HepG2 (cell line): ENCODE data around the gene TMEM141. TPM values are rescaled to one million over a fixed set of nuclear protein-coding genes. Genes with fewer than 3 reads are reported as not detected.

ENCODE experiments used
- ELF4 ChIP-seq: sonication (generic); formaldehyde crosslinking; IDR thresholded peaks from 2 replicates; pipeline ENCODE4 v1.5.0; 2020; ENCODE audit warnings: missing genetic modification reagents, mild to moderate bottlenecking, moderate library complexity, borderline replicate concordance
- FOXA3 ChIP-seq: IDR thresholded peaks from 2 replicates; pipeline ENCODE4 v1.6.1; 2016; ENCODE audit warnings: missing genetic modification reagents, missing compliant biosample characterization
- HDAC1 ChIP-seq: sonication (generic); formaldehyde crosslinking; IDR thresholded peaks from 2 replicates; pipeline ENCODE4 v1.5.1; 2020; ENCODE audit warnings: mild to moderate bottlenecking, missing genetic modification reagents
- HES4 ChIP-seq: sonication (generic); formaldehyde crosslinking; IDR thresholded peaks from 2 replicates; pipeline ENCODE4 v1.9.0; 2021; ENCODE audit warnings: mild to moderate bottlenecking, missing genetic modification reagents, borderline replicate concordance
- HOXA5 ChIP-seq: sonication (generic); formaldehyde crosslinking; IDR thresholded peaks from 2 replicates; pipeline ENCODE4 v1.4.0; 2020; ENCODE audit warnings: missing genetic modification reagents
- KDM4B ChIP-seq: sonication (generic); formaldehyde crosslinking; IDR thresholded peaks from 2 replicates; pipeline ENCODE4 v1.4.0; 2020; ENCODE audit warnings: missing genetic modification reagents
- RXRB ChIP-seq: IDR thresholded peaks from 2 replicates; pipeline ENCODE4 v1.6.1; 2016; ENCODE audit warnings: borderline replicate concordance, missing genetic modification reagents, missing compliant biosample characterization
- TGIF2 ChIP-seq: IDR thresholded peaks from 2 replicates; pipeline ENCODE4 v1.6.1; 2016; ENCODE audit warnings: control low read depth, missing compliant biosample characterization
- TOPORS ChIP-seq: sonication (generic); formaldehyde crosslinking; IDR thresholded peaks from 2 replicates; pipeline ENCODE4 v1.8.0; 2023; ENCODE audit warnings: mild to moderate bottlenecking, missing genetic modification reagents
- YEATS2 ChIP-seq: sonication (generic); formaldehyde crosslinking; IDR thresholded peaks from 2 replicates; pipeline ENCODE4 v1.4.0; 2020; ENCODE audit warnings: missing genetic modification reagents, borderline replicate concordance
- ZBTB7B ChIP-seq: sonication (generic); formaldehyde crosslinking; IDR thresholded peaks from 2 replicates; pipeline ENCODE4 v1.4.0; 2020; ENCODE audit warnings: missing genetic modification reagents
- ZFP36L1 ChIP-seq: sonication (generic); formaldehyde crosslinking; IDR thresholded peaks from 2 replicates; pipeline ENCODE4 v1.8.0; 2022; ENCODE audit warnings: mild to moderate bottlenecking, missing genetic modification reagents, moderate library complexity
- ZNF160 ChIP-seq: sonication (generic); formaldehyde crosslinking; IDR thresholded peaks from 2 replicates; pipeline ENCODE4 v1.8.0; 2022; ENCODE audit warnings: mild to moderate bottlenecking, inconsistent platforms, missing genetic modification reagents
- ZNF230 ChIP-seq: sonication (generic); formaldehyde crosslinking; IDR thresholded peaks from 2 replicates; pipeline ENCODE4 v1.4.0; 2020; ENCODE audit warnings: mild to moderate bottlenecking, missing genetic modification reagents
- ZNF792 ChIP-seq: IDR thresholded peaks from 2 replicates; pipeline ENCODE4 v1.6.1; 2016
- polyA plus RNA-seq, 8 experiments: library from polyadenylated mRNA; depleted of rRNA in 3 of 8; stranded (reverse) in 7 of 8; unstranded in 1 of 8; fragments of >200 nt; fragmentation: Illumina TruSeq in 4 of 8; extraction: Trizol in 4 of 8; gene quantifications; 2 replicates each; pipeline versions ENCODE4 v1.2.1 to v1.2.3, GENCODE V29; 2011 to 2016; ENCODE audit warnings: low read depth in 4 of 8, missing spikeins in 1 of 8, mixed read lengths in 1 of 8; ENCODE audit not compliant: insufficient read depth in 1 of 8
- total RNA-seq, 5 experiments: library from RNA; depleted of rRNA; stranded (reverse); fragments of >200 nt; fragmentation: Illumina TruSeq; extraction: Trizol; gene quantifications; 2 replicates each; pipeline ENCODE4 v1.2.3, GENCODE V29; 2016; ENCODE audit warnings: low read depth in 1 of 5
- TF ChIP-seq, protein P1 (sequence below): sonication (generic); formaldehyde crosslinking; IDR thresholded peaks from 2 replicates; pipeline ENCODE4 v1.9.0; 2021; ENCODE audit warnings: missing genetic modification reagents, borderline replicate concordance
- TF ChIP-seq, protein P2 (sequence below), 2 experiments: IDR thresholded peaks; 2 replicates each; pipeline ENCODE4 v1.6.1; 2011 to 2012; ENCODE audit warnings: low read length in 2 of 2, borderline replicate concordance in 1 of 2, low read depth in 1 of 2, mild to moderate bottlenecking in 1 of 2, moderate library complexity in 1 of 2
- TF ChIP-seq, protein P3 (sequence below): sonication (generic); formaldehyde crosslinking; IDR thresholded peaks from 2 replicates; pipeline ENCODE4 v1.5.0; 2020; ENCODE audit warnings: missing genetic modification reagents
- TF ChIP-seq, protein P4 (sequence below): IDR thresholded peaks from 2 replicates; pipeline ENCODE4 v1.6.1; 2018; ENCODE audit warnings: missing genetic modification reagents
- TF ChIP-seq, protein P5 (sequence below): sonication (generic); formaldehyde crosslinking; IDR thresholded peaks from 2 replicates; pipeline ENCODE4 v1.4.0; 2020; ENCODE audit warnings: mild to moderate bottlenecking, missing genetic modification reagents
- TF ChIP-seq, protein P6 (sequence below): sonication (generic); formaldehyde crosslinking; IDR thresholded peaks from 2 replicates; pipeline ENCODE4 v1.4.0; 2020; ENCODE audit warnings: missing genetic modification reagents

The TMEM141 gene
- total and polyA plus RNA-seq, 2 of the 13 experiments (the other 11 are each of a cell fraction or from before 2014, with no cell fraction given): 81.0 to 202 TPM

DNA sequence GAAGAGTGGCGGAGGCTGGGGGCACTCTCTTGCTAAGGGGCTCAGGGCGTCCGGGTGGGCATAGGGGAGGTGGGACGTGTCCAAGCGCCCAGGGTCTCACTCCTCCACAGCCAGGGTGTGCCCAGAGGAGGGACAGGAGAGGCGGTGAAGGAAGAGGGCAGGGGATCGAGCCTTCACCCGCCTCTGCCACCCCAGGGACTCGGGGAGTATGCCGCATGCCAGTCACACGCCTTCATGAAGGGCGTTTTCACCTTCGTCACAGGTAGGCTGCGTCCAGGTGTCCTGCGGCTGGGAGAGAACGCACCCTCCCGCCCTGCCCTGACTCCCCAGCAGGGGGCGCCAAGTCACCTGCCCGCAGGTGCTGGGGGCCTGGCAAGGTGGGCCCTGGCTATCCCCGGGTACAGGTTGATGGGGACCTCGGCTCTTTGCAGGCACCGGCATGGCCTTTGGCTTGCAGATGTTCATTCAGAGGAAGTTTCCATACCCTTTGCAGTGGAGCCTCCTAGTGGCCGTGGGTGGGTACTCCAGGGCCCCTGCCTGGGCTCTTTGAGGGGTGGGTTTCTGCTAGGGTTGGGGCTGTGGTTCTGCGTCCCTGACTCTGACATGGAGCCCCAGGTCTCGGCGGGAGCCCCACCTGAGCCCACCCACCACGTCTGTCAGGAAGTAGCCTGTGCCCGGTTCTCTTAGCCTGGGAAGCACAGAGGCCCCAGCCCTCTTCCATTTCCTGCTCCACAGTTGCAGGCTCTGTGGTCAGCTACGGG is 552 bp downstream of the TMEM141 start (continued):
- TF ChIP-seq, protein P1, sequence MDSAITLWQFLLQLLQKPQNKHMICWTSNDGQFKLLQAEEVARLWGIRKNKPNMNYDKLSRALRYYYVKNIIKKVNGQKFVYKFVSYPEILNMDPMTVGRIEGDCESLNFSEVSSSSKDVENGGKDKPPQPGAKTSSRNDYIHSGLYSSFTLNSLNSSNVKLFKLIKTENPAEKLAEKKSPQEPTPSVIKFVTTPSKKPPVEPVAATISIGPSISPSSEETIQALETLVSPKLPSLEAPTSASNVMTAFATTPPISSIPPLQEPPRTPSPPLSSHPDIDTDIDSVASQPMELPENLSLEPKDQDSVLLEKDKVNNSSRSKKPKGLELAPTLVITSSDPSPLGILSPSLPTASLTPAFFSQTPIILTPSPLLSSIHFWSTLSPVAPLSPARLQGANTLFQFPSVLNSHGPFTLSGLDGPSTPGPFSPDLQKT (CRISPR knock-in tag): no peak
- TF ChIP-seq, protein P2, sequence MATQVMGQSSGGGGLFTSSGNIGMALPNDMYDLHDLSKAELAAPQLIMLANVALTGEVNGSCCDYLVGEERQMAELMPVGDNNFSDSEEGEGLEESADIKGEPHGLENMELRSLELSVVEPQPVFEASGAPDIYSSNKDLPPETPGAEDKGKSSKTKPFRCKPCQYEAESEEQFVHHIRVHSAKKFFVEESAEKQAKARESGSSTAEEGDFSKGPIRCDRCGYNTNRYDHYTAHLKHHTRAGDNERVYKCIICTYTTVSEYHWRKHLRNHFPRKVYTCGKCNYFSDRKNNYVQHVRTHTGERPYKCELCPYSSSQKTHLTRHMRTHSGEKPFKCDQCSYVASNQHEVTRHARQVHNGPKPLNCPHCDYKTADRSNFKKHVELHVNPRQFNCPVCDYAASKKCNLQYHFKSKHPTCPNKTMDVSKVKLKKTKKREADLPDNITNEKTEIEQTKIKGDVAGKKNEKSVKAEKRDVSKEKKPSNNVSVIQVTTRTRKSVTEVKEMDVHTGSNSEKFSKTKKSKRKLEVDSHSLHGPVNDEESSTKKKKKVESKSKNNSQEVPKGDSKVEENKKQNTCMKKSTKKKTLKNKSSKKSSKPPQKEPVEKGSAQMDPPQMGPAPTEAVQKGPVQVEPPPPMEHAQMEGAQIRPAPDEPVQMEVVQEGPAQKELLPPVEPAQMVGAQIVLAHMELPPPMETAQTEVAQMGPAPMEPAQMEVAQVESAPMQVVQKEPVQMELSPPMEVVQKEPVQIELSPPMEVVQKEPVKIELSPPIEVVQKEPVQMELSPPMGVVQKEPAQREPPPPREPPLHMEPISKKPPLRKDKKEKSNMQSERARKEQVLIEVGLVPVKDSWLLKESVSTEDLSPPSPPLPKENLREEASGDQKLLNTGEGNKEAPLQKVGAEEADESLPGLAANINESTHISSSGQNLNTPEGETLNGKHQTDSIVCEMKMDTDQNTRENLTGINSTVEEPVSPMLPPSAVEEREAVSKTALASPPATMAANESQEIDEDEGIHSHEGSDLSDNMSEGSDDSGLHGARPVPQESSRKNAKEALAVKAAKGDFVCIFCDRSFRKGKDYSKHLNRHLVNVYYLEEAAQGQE (IDR thresholded peaks at IDR 0.05; ENCODE audit: borderline replicate concordance in 1 of 2, low read depth in 1 of 2, low read length in 2 of 2): no peak
- no peak; the same call in 1 of the 2 replicates for TF ChIP-seq TGIF2 (CRISPR knock-in tag)
- TF ChIP-seq FOXA3 (CRISPR knock-in tag): no peak
- 0 out of 2 replicates have a peak, but pooled peaks have one; percentile 10 for TF ChIP-seq RXRB (CRISPR knock-in tag)
- TF ChIP-seq ZBTB7B (CRISPR knock-in tag): peak; percentile 54; the same call in 1 of the 2 replicates
- TF ChIP-seq ZFP36L1 (CRISPR knock-in tag): no peak
- no peak for TF ChIP-seq ZNF792
- TF ChIP-seq KDM4B (CRISPR knock-in tag): 0 out of 2 replicates have a peak, but pooled peaks have one; percentile 6
- TF ChIP-seq YEATS2: no peak
- 0 out of 2 replicates have a peak, but pooled peaks have one; percentile 36 for TF ChIP-seq ELF4 (CRISPR knock-in tag)
- peak; percentile 6; the same call in 1 of the 2 replicates for TF ChIP-seq HDAC1 (CRISPR knock-in tag)
- TF ChIP-seq, protein P3, sequence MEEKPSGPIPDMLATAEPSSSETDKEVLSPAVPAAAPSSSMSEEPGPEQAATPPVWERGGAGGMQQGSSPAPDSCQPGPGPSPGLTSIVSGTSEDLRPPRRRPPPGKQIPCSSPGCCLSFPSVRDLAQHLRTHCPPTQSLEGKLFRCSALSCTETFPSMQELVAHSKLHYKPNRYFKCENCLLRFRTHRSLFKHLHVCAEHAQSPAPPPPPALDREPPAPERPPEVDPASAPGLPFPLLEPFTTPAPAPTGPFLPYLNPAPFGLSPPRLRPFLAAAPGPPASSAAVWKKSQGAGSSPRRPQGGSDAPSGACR: peak; percentile 78; the same call in 1 of the 2 replicates
- no peak for TF ChIP-seq TOPORS
- peak; percentile 31; the same call in 1 of the 2 replicates for TF ChIP-seq ZNF230
- TF ChIP-seq, protein P4, sequence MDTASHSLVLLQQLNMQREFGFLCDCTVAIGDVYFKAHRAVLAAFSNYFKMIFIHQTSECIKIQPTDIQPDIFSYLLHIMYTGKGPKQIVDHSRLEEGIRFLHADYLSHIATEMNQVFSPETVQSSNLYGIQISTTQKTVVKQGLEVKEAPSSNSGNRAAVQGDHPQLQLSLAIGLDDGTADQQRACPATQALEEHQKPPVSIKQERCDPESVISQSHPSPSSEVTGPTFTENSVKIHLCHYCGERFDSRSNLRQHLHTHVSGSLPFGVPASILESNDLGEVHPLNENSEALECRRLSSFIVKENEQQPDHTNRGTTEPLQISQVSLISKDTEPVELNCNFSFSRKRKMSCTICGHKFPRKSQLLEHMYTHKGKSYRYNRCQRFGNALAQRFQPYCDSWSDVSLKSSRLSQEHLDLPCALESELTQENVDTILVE (CRISPR knock-in tag): no peak
- TF ChIP-seq ZNF160 (CRISPR knock-in tag): peak; percentile 88
- peak; percentile 81; the same call in 1 of the 2 replicates for TF ChIP-seq HES4
- TF ChIP-seq, protein P5, sequence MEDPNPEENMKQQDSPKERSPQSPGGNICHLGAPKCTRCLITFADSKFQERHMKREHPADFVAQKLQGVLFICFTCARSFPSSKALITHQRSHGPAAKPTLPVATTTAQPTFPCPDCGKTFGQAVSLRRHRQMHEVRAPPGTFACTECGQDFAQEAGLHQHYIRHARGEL: 0 out of 2 replicates have a peak, but pooled peaks have one; percentile 41
- TF ChIP-seq, protein P6, sequence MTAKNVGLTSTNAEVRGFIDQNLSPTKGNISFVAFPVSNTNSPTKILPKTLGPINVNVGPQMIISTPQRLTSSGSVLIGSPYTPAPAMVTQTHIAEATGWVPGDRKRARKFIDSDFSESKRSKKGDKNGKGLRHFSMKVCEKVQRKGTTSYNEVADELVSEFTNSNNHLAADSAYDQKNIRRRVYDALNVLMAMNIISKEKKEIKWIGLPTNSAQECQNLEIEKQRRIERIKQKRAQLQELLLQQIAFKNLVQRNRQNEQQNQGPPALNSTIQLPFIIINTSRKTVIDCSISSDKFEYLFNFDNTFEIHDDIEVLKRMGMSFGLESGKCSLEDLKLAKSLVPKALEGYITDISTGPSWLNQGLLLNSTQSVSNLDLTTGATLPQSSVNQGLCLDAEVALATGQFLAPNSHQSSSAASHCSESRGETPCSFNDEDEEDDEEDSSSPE: peak; percentile 8; the same call in 1 of the 2 replicates
- TF ChIP-seq HOXA5 (CRISPR knock-in tag): no peak; the same call in 1 of the 2 replicates
